ENCODE data around the gene SPIN1.

Gene SPIN1

DNA sequence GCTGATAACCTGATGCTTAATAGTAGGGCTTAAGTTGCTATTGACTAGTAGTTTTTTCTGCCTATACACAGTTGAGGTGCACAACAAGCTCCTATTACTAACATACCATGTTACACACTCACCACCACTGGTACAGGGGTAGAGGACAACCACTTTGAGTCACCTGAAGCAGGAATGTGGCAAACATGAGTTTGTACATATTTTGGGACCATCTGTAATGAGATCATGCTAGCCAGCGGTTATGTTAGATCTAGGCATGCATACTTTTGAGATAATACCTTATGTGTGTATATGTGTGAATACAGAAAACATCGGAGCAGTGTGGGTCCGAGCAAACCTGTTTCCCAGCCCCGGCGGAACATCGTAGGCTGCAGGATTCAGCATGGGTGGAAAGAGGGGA, 73.9 kb downstream of the SPIN1 start:
- TF ChIP-seq, protein P1, sequence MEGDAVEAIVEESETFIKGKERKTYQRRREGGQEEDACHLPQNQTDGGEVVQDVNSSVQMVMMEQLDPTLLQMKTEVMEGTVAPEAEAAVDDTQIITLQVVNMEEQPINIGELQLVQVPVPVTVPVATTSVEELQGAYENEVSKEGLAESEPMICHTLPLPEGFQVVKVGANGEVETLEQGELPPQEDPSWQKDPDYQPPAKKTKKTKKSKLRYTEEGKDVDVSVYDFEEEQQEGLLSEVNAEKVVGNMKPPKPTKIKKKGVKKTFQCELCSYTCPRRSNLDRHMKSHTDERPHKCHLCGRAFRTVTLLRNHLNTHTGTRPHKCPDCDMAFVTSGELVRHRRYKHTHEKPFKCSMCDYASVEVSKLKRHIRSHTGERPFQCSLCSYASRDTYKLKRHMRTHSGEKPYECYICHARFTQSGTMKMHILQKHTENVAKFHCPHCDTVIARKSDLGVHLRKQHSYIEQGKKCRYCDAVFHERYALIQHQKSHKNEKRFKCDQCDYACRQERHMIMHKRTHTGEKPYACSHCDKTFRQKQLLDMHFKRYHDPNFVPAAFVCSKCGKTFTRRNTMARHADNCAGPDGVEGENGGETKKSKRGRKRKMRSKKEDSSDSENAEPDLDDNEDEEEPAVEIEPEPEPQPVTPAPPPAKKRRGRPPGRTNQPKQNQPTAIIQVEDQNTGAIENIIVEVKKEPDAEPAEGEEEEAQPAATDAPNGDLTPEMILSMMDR (IDR thresholded peaks at IDR 0.05; ENCODE audit: insufficient read depth, missing control alignments): no peak
- FAIRE-seq (no peak), DNase-seq (ENCODE audit: insufficient read length, low spot score) (no peak)

DNA sequence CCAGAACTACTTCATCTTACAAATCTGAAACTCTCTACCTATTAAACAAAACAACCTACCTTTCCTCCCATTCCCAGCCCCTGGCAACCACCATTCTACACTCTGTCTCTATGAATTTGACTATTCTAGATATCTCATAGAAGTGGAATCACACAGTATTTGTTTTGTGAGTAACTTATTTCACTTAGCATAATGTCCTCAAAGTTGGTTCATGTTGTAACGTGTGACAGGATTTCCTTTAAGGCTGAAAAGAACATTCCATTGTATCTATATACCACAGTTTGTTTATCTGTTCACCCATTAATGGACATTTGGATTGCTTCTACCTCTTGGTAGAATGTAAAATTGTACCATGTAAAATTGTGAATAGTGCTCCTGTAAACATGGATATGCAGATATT, 76.6 kb downstream of the SPIN1 start:
- no peak for DNase-seq (ENCODE audit: insufficient read length, low spot score)
- FAIRE-seq: no peak
- TF ChIP-seq, protein P1 (IDR thresholded peaks at IDR 0.05; ENCODE audit: insufficient read depth, missing control alignments): no peak

DNA sequence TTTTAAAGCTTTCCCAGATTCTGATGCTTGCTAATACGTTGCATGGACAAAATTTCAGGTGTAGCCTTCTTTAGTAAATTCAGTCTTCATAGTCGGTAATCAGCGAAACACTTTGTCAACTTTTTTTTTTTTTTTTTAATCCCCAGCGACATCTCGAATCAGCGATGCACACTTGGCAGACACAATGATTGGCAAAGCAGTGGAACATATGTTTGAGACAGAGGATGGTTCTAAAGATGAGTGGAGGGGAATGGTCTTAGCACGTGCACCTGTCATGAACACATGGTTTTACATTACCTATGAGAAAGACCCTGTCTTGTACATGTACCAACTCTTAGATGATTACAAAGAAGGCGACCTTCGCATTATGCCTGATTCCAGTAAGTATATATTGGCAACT, 80.0 kb downstream of the SPIN1 start:
- TF ChIP-seq, protein P1 (IDR thresholded peaks at IDR 0.05; ENCODE audit: insufficient read depth, missing control alignments): no peak
- DNase-seq (ENCODE audit: insufficient read length, low spot score) (no peak), FAIRE-seq (no peak)

DNA sequence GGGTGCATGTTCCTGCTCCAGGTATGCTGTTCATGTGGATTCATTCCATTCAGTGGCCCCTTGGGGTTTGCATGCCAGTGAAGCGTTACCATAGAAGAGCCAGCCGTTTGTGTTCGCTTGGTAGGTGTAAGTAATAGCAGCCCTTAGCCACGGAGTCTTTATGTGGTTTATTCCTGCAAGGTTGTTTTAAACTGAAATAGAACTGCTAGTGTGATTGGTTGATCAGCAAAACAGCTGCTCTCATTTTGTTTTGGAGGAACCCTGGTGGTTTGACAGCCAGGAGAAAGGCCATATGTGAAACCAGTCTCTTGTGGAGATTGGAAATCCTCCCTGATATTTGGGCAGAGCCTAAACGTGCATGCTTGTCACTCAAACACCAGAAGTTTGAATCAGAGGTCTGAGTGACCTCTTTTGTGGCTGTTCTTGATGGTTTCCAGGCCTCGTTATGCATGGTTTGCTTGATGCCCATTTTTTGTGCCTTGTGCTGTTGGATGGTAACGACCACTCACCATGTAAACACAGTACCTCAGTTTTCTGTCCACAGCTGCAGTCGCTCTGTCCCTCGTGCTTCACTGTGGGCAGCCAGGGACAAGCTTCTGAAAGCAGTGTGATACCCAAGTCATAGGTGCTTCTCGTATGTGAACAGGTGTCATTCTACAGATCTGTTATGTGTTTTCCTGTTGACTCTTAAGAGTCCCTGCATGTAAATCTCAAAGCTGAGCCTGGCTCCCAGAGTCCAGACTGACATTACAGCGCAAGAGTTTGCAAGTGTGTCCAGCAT, 88.4 kb downstream of the SPIN1 start:
- FAIRE-seq (no peak), DNase-seq (ENCODE audit: insufficient read length, low spot score) (no peak)
- TF ChIP-seq, protein P1 (IDR thresholded peaks at IDR 0.05; ENCODE audit: insufficient read depth, missing control alignments): no peak

DNA sequence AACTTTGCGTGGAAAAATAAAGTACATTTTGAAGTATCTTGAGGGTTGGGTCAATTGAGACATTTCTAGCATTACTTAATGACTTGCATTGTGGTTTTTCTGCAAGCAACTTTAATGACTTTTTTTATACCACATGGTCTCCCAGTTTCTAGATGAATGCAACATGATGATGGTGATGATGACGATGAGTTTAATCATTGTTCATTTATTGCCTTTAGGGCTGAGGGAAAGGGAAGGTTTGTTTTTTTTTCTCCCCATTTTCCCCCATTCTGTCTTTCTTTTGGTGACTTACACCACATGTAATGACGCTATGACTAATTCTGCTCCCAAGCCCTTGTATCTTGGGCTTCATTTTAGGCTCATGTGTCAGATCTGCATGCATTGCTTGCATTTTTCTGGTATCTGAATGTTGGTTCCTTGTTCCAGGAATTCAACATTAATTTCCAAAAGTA, 89.1 kb downstream of the SPIN1 start:
- TF ChIP-seq, protein P1 (IDR thresholded peaks at IDR 0.05; ENCODE audit: insufficient read depth, missing control alignments): no peak
- no peak for DNase-seq (ENCODE audit: insufficient read length, low spot score)
- FAIRE-seq: no peak

DNA sequence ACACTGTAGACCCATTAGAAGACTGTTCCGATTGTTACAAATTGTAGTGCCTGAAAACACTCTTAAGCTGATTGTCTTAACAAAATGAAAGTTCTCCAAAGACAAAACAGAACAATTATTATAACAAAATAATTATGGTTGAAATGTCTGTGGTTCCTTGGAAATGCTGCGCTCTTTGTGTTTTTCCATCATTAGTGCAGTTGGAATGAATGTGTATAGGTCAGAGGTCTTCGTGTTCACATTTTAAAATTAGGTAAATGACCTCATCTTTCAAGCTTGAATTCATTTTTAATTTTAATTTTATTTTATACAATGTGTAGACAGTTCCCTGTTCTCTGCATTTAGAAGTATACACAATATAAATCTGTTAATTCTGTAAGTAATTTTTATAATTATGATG, 90.0 kb downstream of the SPIN1 start:
- FAIRE-seq (no peak), DNase-seq (ENCODE audit: insufficient read length, low spot score) (no peak)
- TF ChIP-seq, protein P1 (IDR thresholded peaks at IDR 0.05; ENCODE audit: insufficient read depth, missing control alignments): no peak

DNA sequence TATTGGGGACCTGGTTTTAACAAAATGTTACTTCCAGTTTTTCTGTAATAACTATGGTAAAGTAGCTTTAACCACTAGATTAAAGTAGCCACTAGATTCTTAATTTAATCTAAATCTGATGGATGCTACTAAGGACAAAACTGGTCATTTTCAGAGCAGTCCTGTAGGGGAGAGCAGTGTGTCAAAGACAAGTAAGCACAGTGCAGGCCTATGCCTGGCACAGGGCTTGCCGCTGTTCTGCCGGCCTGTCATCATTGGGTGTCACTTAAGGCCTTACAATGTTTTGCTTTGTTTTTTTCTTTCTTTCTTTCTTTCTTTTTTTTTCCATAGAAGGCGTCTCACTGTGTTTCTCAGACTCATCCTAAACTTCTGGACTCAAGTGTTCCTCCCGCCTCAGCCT, 93.7 kb downstream of the SPIN1 start:
- no peak for FAIRE-seq
- TF ChIP-seq, protein P1 (IDR thresholded peaks at IDR 0.05; ENCODE audit: insufficient read depth, missing control alignments): no peak
- DNase-seq (ENCODE audit: insufficient read length, low spot score): no peak

Data from D721Med (cell line).